Lower leg skin (tissue), 4 donors: ENCODE data around the gene RUNX1. TPM values are rescaled to one million over a fixed set of nuclear protein-coding genes. Genes with fewer than 3 reads are reported as not detected.

Source experiments
- DNase-seq, 2 donors: peaks; one replicate each; pipeline ENCODE4 v3.0.0-alpha.2; 2019; ENCODE audit warnings: low spot score in 2 of 2
- H3K4me3 ChIP-seq: fragments of 200-600 bp; sonication (generic); 2 replicates; pipeline ENCODE4 v1.5.1; 2017; ENCODE audit warnings: mild to moderate bottlenecking, low read depth; ENCODE audit not compliant: poor library complexity, severe bottlenecking
- POLR2A ChIP-seq, 2 donors: fragments of 450-650 bp; IDR thresholded peaks; one replicate each; pipeline ENCODE4 v1.6.1; 2016 to 2017; ENCODE audit warnings: antibody characterized with exemption in 2 of 2, mild to moderate bottlenecking in 1 of 2, moderate library complexity in 1 of 2
- WGBS, 2 donors: methylation state at CpG; one replicate each; pipeline ENCODE4 v1.1.5; 2018; 5-methylcytosine and 5-hydroxymethylcytosine counted together
- intact Hi-C: fragments of 100-400 bp; cut with DNase I; formaldehyde crosslinking; loops from one replicate; pipeline ENCODE4 v1.15.0; 2023; ENCODE audit warnings: low total_unique reads
- total RNA-seq, 4 donors: library from RNA; depleted of rRNA; stranded (reverse); fragments of >200 nt; gene quantifications; one replicate each; pipeline ENCODE4 v1.1.0, GENCODE V29; 2016
- TF ChIP-seq, protein P1 (sequence below), 3 donors: fragments of 450-650 bp; IDR thresholded peaks; one replicate each; pipeline ENCODE4 v1.5.1; 2016; ENCODE audit warnings: antibody characterized with exemption in 3 of 3, mild to moderate bottlenecking in 3 of 3, moderate library complexity in 2 of 3

RUNX1 gene
- total RNA-seq, 4 donors from 2014 or later: 7.3 to 29.1 (median 18.1) TPM

DNA sequence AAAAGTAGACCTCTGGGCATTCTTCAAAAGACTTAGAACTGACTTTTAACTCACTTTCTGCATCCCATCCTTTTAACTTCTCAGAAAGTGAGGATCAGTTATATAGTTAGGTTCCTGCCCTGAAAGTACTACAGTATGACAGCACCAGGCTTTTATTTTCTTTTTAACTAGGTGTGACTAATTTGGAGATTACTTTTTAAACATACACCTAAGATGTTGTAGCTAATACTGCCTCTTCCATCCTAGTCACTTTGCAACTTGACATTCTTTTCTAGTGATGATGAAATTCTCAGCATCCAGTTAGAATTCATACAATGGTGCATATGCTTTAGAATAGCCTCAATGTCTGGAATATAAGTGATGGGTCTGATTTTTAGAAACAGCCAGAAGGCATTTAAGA is 24.6 kb downstream of the RUNX1 start:
- intact Hi-C loops: no loop called here
- no peak for DNase-seq
- no peak overlapping the region for H3K4me3 ChIP-seq
- no peak for TF ChIP-seq POLR2A (IDR thresholded peaks at IDR 0.05)

DNA sequence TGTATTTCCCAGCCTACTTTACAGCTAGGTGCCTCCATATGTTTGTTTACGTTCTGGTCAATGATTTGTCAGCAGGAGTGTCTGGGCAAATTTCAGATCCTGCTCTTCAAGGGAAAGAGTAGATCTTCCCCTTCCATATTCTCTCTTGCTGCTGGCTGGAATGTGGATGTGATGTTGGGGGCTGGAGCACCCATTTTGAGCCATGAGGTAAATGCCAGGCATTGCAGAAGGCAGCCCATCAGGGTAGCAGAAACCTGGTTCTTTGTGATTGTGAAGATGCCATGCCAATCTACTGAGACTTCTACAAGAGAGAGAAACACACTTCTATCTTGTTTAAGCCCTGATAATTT is 25.1 kb downstream of the RUNX1 start:
- WGBS, 2 donors: 94% methylated on average over 1 of the region's 1 CpG
- TF ChIP-seq, protein P1, sequence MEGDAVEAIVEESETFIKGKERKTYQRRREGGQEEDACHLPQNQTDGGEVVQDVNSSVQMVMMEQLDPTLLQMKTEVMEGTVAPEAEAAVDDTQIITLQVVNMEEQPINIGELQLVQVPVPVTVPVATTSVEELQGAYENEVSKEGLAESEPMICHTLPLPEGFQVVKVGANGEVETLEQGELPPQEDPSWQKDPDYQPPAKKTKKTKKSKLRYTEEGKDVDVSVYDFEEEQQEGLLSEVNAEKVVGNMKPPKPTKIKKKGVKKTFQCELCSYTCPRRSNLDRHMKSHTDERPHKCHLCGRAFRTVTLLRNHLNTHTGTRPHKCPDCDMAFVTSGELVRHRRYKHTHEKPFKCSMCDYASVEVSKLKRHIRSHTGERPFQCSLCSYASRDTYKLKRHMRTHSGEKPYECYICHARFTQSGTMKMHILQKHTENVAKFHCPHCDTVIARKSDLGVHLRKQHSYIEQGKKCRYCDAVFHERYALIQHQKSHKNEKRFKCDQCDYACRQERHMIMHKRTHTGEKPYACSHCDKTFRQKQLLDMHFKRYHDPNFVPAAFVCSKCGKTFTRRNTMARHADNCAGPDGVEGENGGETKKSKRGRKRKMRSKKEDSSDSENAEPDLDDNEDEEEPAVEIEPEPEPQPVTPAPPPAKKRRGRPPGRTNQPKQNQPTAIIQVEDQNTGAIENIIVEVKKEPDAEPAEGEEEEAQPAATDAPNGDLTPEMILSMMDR (IDR thresholded peaks at IDR 0.05): no peak
- TF ChIP-seq POLR2A (IDR thresholded peaks at IDR 0.05): no peak
- H3K4me3 ChIP-seq: no peak overlapping the region
- intact Hi-C loops: no loop called here
- peak in 1 of 2 donors; percentile 1 for DNase-seq

DNA sequence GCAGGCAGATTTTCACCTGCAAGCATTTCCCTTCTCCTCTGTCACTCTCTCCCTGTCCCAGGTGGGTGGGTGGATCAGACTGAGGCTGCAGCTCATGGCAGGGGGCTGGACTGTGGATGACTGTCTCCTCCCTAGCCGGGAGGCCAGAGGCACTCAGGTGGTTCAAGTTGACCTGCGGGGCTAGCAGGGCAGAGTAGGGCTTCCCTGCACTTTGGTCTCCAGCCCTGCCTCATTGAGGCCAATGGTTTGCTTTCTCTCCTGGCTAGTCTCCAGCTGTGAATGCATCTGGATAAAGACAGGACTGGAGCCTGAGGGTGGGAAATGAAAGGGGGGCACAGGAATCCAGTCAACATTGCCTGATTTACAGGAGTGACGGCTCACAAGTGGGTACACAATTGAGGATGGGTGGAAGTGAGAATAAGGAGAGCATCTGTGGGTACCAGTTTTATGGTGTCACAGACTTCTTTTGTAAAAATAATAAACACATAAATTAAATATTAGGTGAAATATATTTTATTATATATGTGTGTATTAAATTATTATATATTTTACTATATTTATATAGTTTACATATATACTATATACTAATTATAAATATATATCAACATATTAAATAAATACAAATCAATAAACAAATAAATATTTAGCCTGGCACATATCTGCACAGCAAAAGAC is 25.6 kb downstream of the RUNX1 start:
- no peak overlapping the region for H3K4me3 ChIP-seq
- WGBS, 2 donors: 63 to 92% methylated on average over 3 of the region's 3 CpGs
- peak in 1 of 2 donors; percentile 50 for DNase-seq
- TF ChIP-seq, protein P1 (IDR thresholded peaks at IDR 0.05): no peak
- TF ChIP-seq POLR2A (IDR thresholded peaks at IDR 0.05): no peak
- intact Hi-C loops: no loop called here

DNA sequence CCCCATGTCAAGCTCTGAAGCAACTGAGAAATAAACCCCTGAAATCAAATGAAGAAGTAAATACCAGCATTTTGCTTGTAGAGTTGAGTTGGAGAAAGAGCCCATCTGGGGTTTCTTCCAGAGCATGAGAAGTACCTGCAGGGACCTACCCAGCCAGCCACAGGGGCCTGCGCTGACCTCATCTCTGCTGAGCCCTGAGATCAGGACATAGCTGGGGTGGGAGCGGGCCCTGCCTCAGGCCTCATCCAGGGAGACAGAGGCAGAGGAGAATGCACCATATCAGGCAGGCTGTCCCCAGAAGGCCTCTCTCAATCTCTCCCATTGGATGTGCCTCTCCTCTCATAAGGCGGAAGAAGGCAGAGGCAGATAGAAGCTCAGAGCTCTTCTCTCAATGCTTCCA is 27.6 kb downstream of the RUNX1 start:
- peak in 1 of 2 donors; percentile 64 for DNase-seq
- intact Hi-C loops: no loop called here
- TF ChIP-seq, protein P1 (IDR thresholded peaks at IDR 0.05): no peak
- no peak for TF ChIP-seq POLR2A (IDR thresholded peaks at IDR 0.05)
- H3K4me3 ChIP-seq: no peak overlapping the region
- WGBS, 2 donors: 86 to 100% methylated on average over 3 of the region's 3 CpGs

DNA sequence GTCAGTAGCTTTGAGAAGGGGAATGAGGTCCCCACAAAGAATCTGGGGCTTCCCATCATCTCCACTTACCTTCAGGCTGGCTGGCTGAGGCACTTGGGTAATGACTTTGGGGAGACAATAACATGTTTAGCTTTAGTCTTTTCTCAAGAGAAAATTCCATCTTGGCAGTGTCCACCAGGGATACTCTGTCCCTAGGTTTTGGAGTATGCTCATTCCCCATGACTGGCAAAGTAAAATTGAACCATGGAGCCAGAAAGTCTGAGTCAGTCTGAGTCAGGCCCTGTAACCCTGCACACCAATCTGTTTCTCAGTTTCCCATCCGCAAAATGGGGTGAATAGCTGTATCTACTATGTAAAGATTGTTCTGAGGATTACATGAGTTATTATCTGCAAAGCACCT is 28.2 kb downstream of the RUNX1 start:
- intact Hi-C loops: no loop called here
- WGBS, 2 donors: 90 to 94% methylated on average over 1 of the region's 1 CpG
- peak in 1 of 2 donors; percentile 43 for DNase-seq
- no peak for TF ChIP-seq POLR2A (IDR thresholded peaks at IDR 0.05)
- TF ChIP-seq, protein P1 (IDR thresholded peaks at IDR 0.05): no peak
- H3K4me3 ChIP-seq: no peak overlapping the region

DNA sequence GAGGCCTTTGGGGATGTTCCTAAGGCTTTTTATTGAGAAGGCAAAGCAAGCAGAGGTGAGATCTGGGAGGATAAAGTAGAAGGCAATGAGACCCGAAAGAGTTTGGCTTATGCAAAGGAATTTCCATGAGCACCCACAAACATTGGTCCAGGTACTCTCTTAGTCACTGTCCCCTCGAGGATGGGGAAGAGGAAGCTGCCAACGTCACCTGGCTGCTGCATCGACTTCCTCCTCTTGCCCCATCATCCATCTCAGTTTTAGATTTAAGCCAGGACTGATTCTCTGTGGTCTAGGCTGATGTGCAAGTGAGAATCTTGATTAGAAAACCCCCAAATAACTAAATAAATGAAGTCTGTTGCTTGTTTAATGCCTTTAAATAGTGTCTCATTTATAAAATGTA is 28.7 kb downstream of the RUNX1 start:
- TF ChIP-seq, protein P1 (IDR thresholded peaks at IDR 0.05): no peak
- TF ChIP-seq POLR2A (IDR thresholded peaks at IDR 0.05): no peak
- 66 to 67% methylated on average over 4 of the region's 4 CpGs for WGBS, 2 donors
- H3K4me3 ChIP-seq: no peak overlapping the region
- DNase-seq: peak in 1 of 2 donors; percentile 15
- intact Hi-C loops: no loop called here
